Astrocyte (in vitro differentiated cells and primary cell): ENCODE data around the gene COL18A1. TPM values are rescaled to one million over a fixed set of nuclear protein-coding genes. Genes with fewer than 3 reads are reported as not detected.

Source experiments
- DNase-seq: peaks from one replicate; pipeline ENCODE4 v3.0.0-alpha.2; 2010; ENCODE audit warnings: low read depth
- FAIRE-seq: peaks from 2 replicates; lab custom pipeline; 2011; peaks lifted over from hg19 to GRCh38; lab: Jason Lieb, UNC
- H2AFZ ChIP-seq: 2 replicates; pipeline ENCODE4 v1.6.0; 2012; ENCODE audit warnings: low read depth, low read length, inconsistent platforms
- H3K27ac ChIP-seq: 2 replicates; pipeline ENCODE4 v1.5.1; 2011; ENCODE audit warnings: low read depth, low read length, inconsistent platforms
- H3K27me3 ChIP-seq: 2 replicates; pipeline ENCODE4 v1.6.0; 2011; ENCODE audit warnings: low read length, inconsistent platforms; ENCODE audit not compliant: insufficient read depth
- H3K36me3 ChIP-seq: 2 replicates; pipeline ENCODE4 v1.5.1; 2011; ENCODE audit warnings: low read length, inconsistent platforms; ENCODE audit not compliant: insufficient read depth
- H3K4me1 ChIP-seq: 2 replicates; pipeline ENCODE4 v1.5.1; 2011; ENCODE audit warnings: low read length, inconsistent platforms; ENCODE audit not compliant: insufficient read depth
- H3K4me2 ChIP-seq: 2 replicates; pipeline ENCODE4 v1.6.0; 2012; ENCODE audit warnings: low read length, inconsistent platforms
- H3K4me3 ChIP-seq: 2 replicates; pipeline ENCODE4 v1.5.1; 2011; ENCODE audit warnings: low read depth, mild to moderate bottlenecking, low read length, inconsistent platforms; ENCODE audit not compliant: insufficient read depth
- H3K79me2 ChIP-seq: 2 replicates; pipeline ENCODE4 v1.6.0; 2012; ENCODE audit warnings: mild to moderate bottlenecking, low read length, inconsistent platforms; ENCODE audit not compliant: insufficient read depth
- H3K9ac ChIP-seq: 2 replicates; pipeline ENCODE4 v1.6.0; 2012; ENCODE audit warnings: mild to moderate bottlenecking, low read length, inconsistent platforms
- H3K9me3 ChIP-seq: 2 replicates; pipeline ENCODE4 v1.5.1; 2012; ENCODE audit warnings: low read depth, mild to moderate bottlenecking, low read length, inconsistent platforms; ENCODE audit not compliant: insufficient read depth
- H4K20me1 ChIP-seq: 2 replicates; pipeline ENCODE4 v1.6.0; 2012; ENCODE audit warnings: low read length, inconsistent platforms; ENCODE audit not compliant: insufficient read depth
- H3K27ac Mint-ChIP-seq: one replicate; pipeline ENCODE4 v1.8.0; 2021; ENCODE audit warnings: mild to moderate bottlenecking, mixed read lengths; ENCODE audit not compliant: unreplicated experiment
- H3K27me3 Mint-ChIP-seq: one replicate; pipeline ENCODE4 v1.8.0; 2021; ENCODE audit warnings: low read depth, mixed read lengths; ENCODE audit not compliant: unreplicated experiment
- H3K36me3 Mint-ChIP-seq: one replicate; pipeline ENCODE4 v1.8.0; 2021; ENCODE audit warnings: low read depth, mixed read lengths; ENCODE audit not compliant: unreplicated experiment
- H3K4me1 Mint-ChIP-seq: one replicate; pipeline ENCODE4 v1.8.0; 2021; ENCODE audit warnings: low read depth, mixed read lengths; ENCODE audit not compliant: unreplicated experiment
- H3K4me3 Mint-ChIP-seq: one replicate; pipeline ENCODE4 v1.8.0; 2021; ENCODE audit warnings: mild to moderate bottlenecking, moderate library complexity, mixed read lengths; ENCODE audit not compliant: unreplicated experiment
- H3K9me3 Mint-ChIP-seq: one replicate; pipeline ENCODE4 v1.8.0; 2021; ENCODE audit warnings: mild to moderate bottlenecking, mixed read lengths; ENCODE audit not compliant: unreplicated experiment
- CTCF ChIP-seq: IDR thresholded peaks from 2 replicates; pipeline ENCODE4 v1.5.1; 2011; ENCODE audit warnings: low read depth, mild to moderate bottlenecking, inconsistent platforms, low read length, moderate library complexity; ENCODE audit not compliant: insufficient read depth
- EZH2 ChIP-seq: IDR thresholded peaks from 2 replicates; pipeline ENCODE4 v1.6.1; 2012; ENCODE audit warnings: mild to moderate bottlenecking, low read length, inconsistent platforms; ENCODE audit not compliant: insufficient read depth
- total RNA-seq: library from RNA; stranded (reverse); gene quantifications from 2 replicates; pipeline ENCODE4 v1.2.1, GENCODE V29; 2021

The COL18A1 gene
- total RNA-seq, 1 donor from 2014 or later = 616 TPM

- no peak overlapping the region for H2AFZ ChIP-seq
- Mint-ChIP-seq H3K36me3 (peaks cover 4% of the 10 kb centered on the region), H3K9me3 (no peaks in the 10 kb centered on the region), H3K4me1 (peaks cover 1% of the 10 kb centered on the region), H3K4me3 (no peak overlapping the region), H3K27me3 (no peaks in the 10 kb centered on the region), H3K27ac (peak overlapping the region; percentile 41)
- H3K27ac ChIP-seq = no peak overlapping the region
- no peaks in the 10 kb centered on the region for H3K27me3 ChIP-seq
- TF ChIP-seq CTCF (no peak), EZH2 (no peak)
- H3K9me3 ChIP-seq = no peaks in the 10 kb centered on the region
- no peak for FAIRE-seq
- no peak for DNase-seq
- H3K9ac ChIP-seq = no peak overlapping the region
- no peaks in the 10 kb centered on the region for H3K79me2 ChIP-seq
- H3K36me3 ChIP-seq = no peaks in the 10 kb centered on the region
- no peaks in the 10 kb centered on the region for H3K4me1 ChIP-seq
- no peak overlapping the region for H3K4me2 ChIP-seq
- peaks cover 9% of the 10 kb centered on the region for H4K20me1 ChIP-seq
- no peak overlapping the region for H3K4me3 ChIP-seq
These were observed 102.0 kb downstream of the COL18A1 start for GRCh38 chr21:45506836-45507522.

DNA sequence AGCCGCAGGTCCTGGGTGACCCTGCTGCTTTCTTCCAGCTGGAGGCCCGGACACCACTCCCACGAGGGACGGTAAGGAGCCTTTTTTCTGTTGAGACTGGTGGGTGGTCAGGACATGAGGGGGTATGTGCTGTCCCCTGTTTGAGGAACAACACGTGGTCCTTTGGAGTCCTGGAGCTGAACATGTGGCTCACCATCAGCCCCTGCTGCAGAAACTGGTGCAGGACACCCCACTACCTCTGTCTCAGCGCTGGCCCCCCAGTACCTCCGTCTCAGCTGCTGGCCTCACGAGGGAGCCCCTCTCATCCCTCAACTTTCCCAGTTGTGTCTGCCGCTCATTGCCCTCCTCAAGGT lies 102.5 kb downstream of the COL18A1 start:
- no peaks in the 10 kb centered on the region for H3K36me3 ChIP-seq
- no peaks in the 10 kb centered on the region for H3K4me1 ChIP-seq
- H4K20me1 ChIP-seq = peaks cover 9% of the 10 kb centered on the region
- H3K27me3 Mint-ChIP-seq = no peaks in the 10 kb centered on the region
- H3K27ac Mint-ChIP-seq = no peak overlapping the region
- H3K9me3 Mint-ChIP-seq = no peaks in the 10 kb centered on the region
- no peak overlapping the region for H3K4me2 ChIP-seq
- no peak overlapping the region for H3K4me3 ChIP-seq
- no peak overlapping the region for H2AFZ ChIP-seq
- peaks cover 3% of the 10 kb centered on the region for H3K36me3 Mint-ChIP-seq
- H3K4me1 Mint-ChIP-seq = peaks cover 1% of the 10 kb centered on the region
- DNase-seq (no peak), FAIRE-seq (no peak)
- H3K79me2 ChIP-seq = no peaks in the 10 kb centered on the region
- no peaks in the 10 kb centered on the region for H3K9me3 ChIP-seq
- TF ChIP-seq CTCF (no peak), EZH2 (no peak)
- H3K9ac ChIP-seq = no peak overlapping the region
- no peak overlapping the region for H3K27ac ChIP-seq
- H3K27me3 ChIP-seq = no peaks in the 10 kb centered on the region
- no peak overlapping the region for H3K4me3 Mint-ChIP-seq

GRCh38 chr21:45507888-45508508 lies 103.0 kb downstream of the COL18A1 start:
- DNase-seq (no peak), FAIRE-seq (no peak)
- Histone ChIP-seq H3K9ac (no peak overlapping the region), H4K20me1 (peaks cover 9% of the 10 kb centered on the region), H3K79me2 (no peaks in the 10 kb centered on the region), H3K4me1 (no peaks in the 10 kb centered on the region), H3K27me3 (no peaks in the 10 kb centered on the region), H3K4me2 (no peak overlapping the region), H3K36me3 (no peaks in the 10 kb centered on the region), H3K4me3 (no peak overlapping the region), H3K27ac (no peak overlapping the region), H2AFZ (no peak overlapping the region), H3K9me3 (no peaks in the 10 kb centered on the region)
- H3K4me1 Mint-ChIP-seq = peaks cover 1% of the 10 kb centered on the region
- peaks cover 2% of the 10 kb centered on the region for H3K36me3 Mint-ChIP-seq
- TF ChIP-seq CTCF (no peak), EZH2 (no peak)
- H3K27ac Mint-ChIP-seq = peak overlapping the region; percentile 41
- H3K4me3 Mint-ChIP-seq = no peak overlapping the region
- no peaks in the 10 kb centered on the region for H3K9me3 Mint-ChIP-seq
- no peaks in the 10 kb centered on the region for H3K27me3 Mint-ChIP-seq
